GM10847 (cell line): ENCODE data around the gene CREB3L2.

Experiments used
- POLR2A ChIP-seq: IDR thresholded peaks from 2 replicates; pipeline ENCODE4 v1.6.1; 2011; ENCODE audit not compliant: insufficient read length; ENCODE audit errors: extremely low read depth

CREB3L2 gene

GRCh38 chr7:137937202-137937560 lies 64.7 kb downstream of the CREB3L2 start:
- no peak for TF ChIP-seq POLR2A

- TF ChIP-seq POLR2A: no peak
Measured at GRCh38 chr7:137936509-137937201, 65.2 kb downstream of the CREB3L2 start.

GRCh38 chr7:137935884-137936508 lies 65.9 kb downstream of the CREB3L2 start:
- TF ChIP-seq POLR2A: no peak

- no peak for TF ChIP-seq POLR2A
Measured at GRCh38 chr7:137934941-137935883, 66.7 kb downstream of the CREB3L2 start.

GRCh38 chr7:137934176-137934826 lies 67.6 kb downstream of the CREB3L2 start:
- TF ChIP-seq POLR2A: no peak

GRCh38 chr7:137933270-137934017 lies 68.4 kb downstream of the CREB3L2 start:
- no peak for TF ChIP-seq POLR2A

GRCh38 chr7:137932881-137933269 lies 69.0 kb downstream of the CREB3L2 start:
- no peak for TF ChIP-seq POLR2A

- no peak for TF ChIP-seq POLR2A
Measured at GRCh38 chr7:137931823-137932222, 70.1 kb downstream of the CREB3L2 start.

- no peak for TF ChIP-seq POLR2A
Measured at GRCh38 chr7:137930581-137930980, 71.3 kb downstream of the CREB3L2 start.

- TF ChIP-seq POLR2A: no peak
Measured at GRCh38 chr7:137928626-137929025, 73.3 kb downstream of the CREB3L2 start.

- TF ChIP-seq POLR2A: no peak
Measured at GRCh38 chr7:137927386-137927785, 74.5 kb downstream of the CREB3L2 start.

- TF ChIP-seq POLR2A: no peak
Measured at GRCh38 chr7:137925754-137926153, 76.1 kb downstream of the CREB3L2 start.

GRCh38 chr7:137925091-137925490 lies 76.8 kb downstream of the CREB3L2 start:
- TF ChIP-seq POLR2A: no peak

GRCh38 chr7:137923380-137923779 lies 78.5 kb downstream of the CREB3L2 start:
- no peak for TF ChIP-seq POLR2A
